CD14-positive monocyte (primary cell): ENCODE data around the gene RNF212B. TPM values are rescaled to one million over a fixed set of nuclear protein-coding genes. Genes with fewer than 3 reads are reported as not detected.

Experiments
- DNase-seq, 3 donors: peaks; one replicate each; pipeline ENCODE4 v3.0.0-alpha.2; 2011 to 2022
- H2AFZ ChIP-seq: 2 replicates; pipeline ENCODE4 v1.6.0; 2012; ENCODE audit warnings: mild to moderate bottlenecking, low read depth, low read length, inconsistent platforms; ENCODE audit not compliant: insufficient read depth, poor library complexity, severe bottlenecking
- H3K27ac ChIP-seq, 2 donors: 1 replicate in 1 of 2; 2 replicates in 1 of 2; pipeline ENCODE4 v1.5.1; 2012 to 2013; ENCODE audit warnings: low read length in 2 of 2, control low read depth in 1 of 2, inconsistent platforms in 1 of 2, low read depth in 1 of 2, mild to moderate bottlenecking in 1 of 2
- H3K27me3 ChIP-seq, 2 donors: one replicate each; pipeline versions ENCODE4 v1.6.0 to v1.6.1; 2011 to 2013; ENCODE audit warnings: low read length in 2 of 2; ENCODE audit not compliant: control insufficient read depth in 2 of 2, insufficient read depth in 2 of 2
- H3K36me3 ChIP-seq, 2 donors: replicated peaks in 1 of 2; 1 replicate in 1 of 2; 2 replicates in 1 of 2; pipeline versions ENCODE4 v1.5.1 to v1.6.1; 2012 to 2013; ENCODE audit warnings: low read length in 2 of 2, control low read depth in 1 of 2, inconsistent platforms in 1 of 2, mild to moderate bottlenecking in 1 of 2; ENCODE audit not compliant: insufficient read depth in 2 of 2, control insufficient read depth in 1 of 2
- H3K4me1 ChIP-seq, 2 donors: 1 replicate in 1 of 2; 2 replicates in 1 of 2; pipeline versions ENCODE4 v1.5.1 to v1.6.1; 2012 to 2013; ENCODE audit warnings: low read length in 2 of 2, control low read depth in 1 of 2, inconsistent platforms in 1 of 2, mild to moderate bottlenecking in 1 of 2, moderate library complexity in 1 of 2; ENCODE audit not compliant: insufficient read depth in 2 of 2, control insufficient read depth in 1 of 2
- H3K4me2 ChIP-seq: replicated peaks from 2 replicates; pipeline ENCODE3; 2012; ENCODE audit warnings: low read length, moderate library complexity, mild to moderate bottlenecking; ENCODE audit not compliant: poor library complexity, severe bottlenecking; ENCODE audit errors: extremely low read depth
- H3K4me3 ChIP-seq, 3 experiments: fragments of 200-600 bp in 1 of 3; sonication (generic) in 1 of 3; replicated peaks in 1 of 3; 1 replicate in 2 of 3; 2 replicates in 1 of 3; pipeline ENCODE4 v1.5.1; 2011 to 2013; ENCODE audit warnings: low read length in 3 of 3, mild to moderate bottlenecking in 3 of 3, control low read depth in 2 of 3, low read depth in 2 of 3, inconsistent platforms in 1 of 3, moderate library complexity in 1 of 3
- H3K79me2 ChIP-seq: 2 replicates; pipeline ENCODE4 v1.6.0; 2012; ENCODE audit warnings: mild to moderate bottlenecking, control low read depth, inconsistent platforms, low read length, moderate library complexity; ENCODE audit not compliant: insufficient read depth
- H3K9ac ChIP-seq: 2 replicates; pipeline ENCODE4 v1.6.0; 2017; ENCODE audit warnings: low read length, mild to moderate bottlenecking; ENCODE audit not compliant: insufficient read depth, poor library complexity, severe bottlenecking
- H3K9me3 ChIP-seq, 2 donors: replicated peaks in 1 of 2; 1 replicate in 1 of 2; 2 replicates in 1 of 2; pipeline versions ENCODE4 v1.5.1 to v1.6.1; 2012 to 2013; ENCODE audit warnings: low read length in 2 of 2, control low read depth in 1 of 2; ENCODE audit not compliant: control insufficient read depth in 1 of 2, insufficient read depth in 1 of 2
- H4K20me1 ChIP-seq: 2 replicates; pipeline ENCODE4 v1.6.0; 2012; ENCODE audit warnings: mild to moderate bottlenecking, low read length, control low read depth, moderate library complexity; ENCODE audit not compliant: insufficient read depth
- H3K27ac Mint-ChIP-seq, 7 donors: one replicate each; pipeline ENCODE4 v1.8.0; 2020; ENCODE audit warnings: mild to moderate bottlenecking in 7 of 7, mixed read lengths in 7 of 7, moderate library complexity in 6 of 7, inconsistent platforms in 2 of 7
- H3K27me3 Mint-ChIP-seq, 3 donors: one replicate each; pipeline ENCODE4 v1.8.0; 2021 to 2022; ENCODE audit warnings: low read depth in 3 of 3, mild to moderate bottlenecking in 3 of 3, mixed read lengths in 3 of 3, moderate library complexity in 3 of 3, inconsistent platforms in 1 of 3
- H3K36me3 Mint-ChIP-seq, 2 donors: one replicate each; pipeline ENCODE4 v1.8.0; 2020; ENCODE audit warnings: mixed read lengths in 2 of 2, inconsistent platforms in 1 of 2, mild to moderate bottlenecking in 1 of 2
- H3K4me1 Mint-ChIP-seq: one replicate; pipeline ENCODE4 v1.8.0; 2020; ENCODE audit warnings: mild to moderate bottlenecking, mixed read lengths
- H3K4me3 Mint-ChIP-seq, 2 donors: one replicate each; pipeline ENCODE4 v1.8.0; 2020; ENCODE audit warnings: mild to moderate bottlenecking in 2 of 2, mixed read lengths in 2 of 2, moderate library complexity in 1 of 2
- H3K9me3 Mint-ChIP-seq, 7 donors: one replicate each; pipeline ENCODE4 v1.8.0; 2020 to 2022; ENCODE audit warnings: mixed read lengths in 7 of 7, mild to moderate bottlenecking in 6 of 7, moderate library complexity in 6 of 7, inconsistent platforms in 2 of 7
- WGBS: methylation state at CpG from one replicate; pipeline ENCODE4 v1.1.5; 2013; ENCODE audit warnings: missing lambda C conversion rate; ENCODE audit not compliant: insufficient coverage; 5-methylcytosine and 5-hydroxymethylcytosine counted together
- intact Hi-C, 2 donors: fragments of 100-400 bp; cut with micrococcal nuclease; formaldehyde crosslinking; loops; one replicate each; pipeline versions ENCODE4 v1.15.0 to v1.15.1; 2023
- polyA plus RNA-seq, 3 donors: library from polyadenylated mRNA; depleted of rRNA in 1 of 3; unstranded in 2 of 3; stranded (reverse) in 1 of 3; fragments of 300-500 nt in 2 of 3; fragments of >200 nt in 1 of 3; fragmentation: Illumina TruSeq in 2 of 3; gene quantifications; 1 replicate in 2 of 3; 2 replicates in 1 of 3; pipeline ENCODE4 v1.2.3, GENCODE V29; 2012 to 2021
- TF ChIP-seq, protein P1 (sequence below): fragments of 200-600 bp; IDR thresholded peaks from one replicate; pipeline ENCODE4 v1.8.0; 2022; ENCODE audit warnings: antibody characterized with exemption, mild to moderate bottlenecking

Gene RNF212B
- polyA plus RNA-seq, 3 donors, result not detected

DNA sequence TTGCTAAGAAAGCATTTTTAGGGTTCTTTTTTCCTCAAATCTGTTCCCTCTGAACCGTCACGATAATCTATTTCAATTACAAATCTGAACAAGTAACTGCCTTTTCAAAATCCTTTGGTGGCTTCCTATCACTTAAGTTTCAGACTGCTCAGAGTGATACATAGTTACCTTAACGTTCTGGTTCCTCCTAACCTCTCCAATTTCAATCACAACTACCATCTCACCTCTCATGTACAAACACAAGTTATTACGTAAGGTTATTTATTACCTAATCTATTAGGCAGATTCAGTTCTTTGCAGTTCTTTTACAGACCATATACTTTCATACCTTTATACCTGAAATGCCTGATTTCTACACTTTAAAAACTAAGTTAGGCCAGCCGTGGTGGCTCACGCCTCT is 12.1 kb downstream of the RNF212B start:
- H2AFZ ChIP-seq, result no peak overlapping the region
- H3K79me2 ChIP-seq, result no peaks in the 10 kb centered on the region
- Mint-ChIP-seq H3K27ac (no peak overlapping the region), H3K36me3 (no peaks in the 10 kb centered on the region), H3K27me3 (no peaks in the 10 kb centered on the region), H3K4me1 (peaks cover 13% of the 10 kb centered on the region), H3K9me3 (no peaks in the 10 kb centered on the region), H3K4me3 (no peak overlapping the region)
- intact Hi-C loops, result no loop called here
- TF ChIP-seq, protein P1, sequence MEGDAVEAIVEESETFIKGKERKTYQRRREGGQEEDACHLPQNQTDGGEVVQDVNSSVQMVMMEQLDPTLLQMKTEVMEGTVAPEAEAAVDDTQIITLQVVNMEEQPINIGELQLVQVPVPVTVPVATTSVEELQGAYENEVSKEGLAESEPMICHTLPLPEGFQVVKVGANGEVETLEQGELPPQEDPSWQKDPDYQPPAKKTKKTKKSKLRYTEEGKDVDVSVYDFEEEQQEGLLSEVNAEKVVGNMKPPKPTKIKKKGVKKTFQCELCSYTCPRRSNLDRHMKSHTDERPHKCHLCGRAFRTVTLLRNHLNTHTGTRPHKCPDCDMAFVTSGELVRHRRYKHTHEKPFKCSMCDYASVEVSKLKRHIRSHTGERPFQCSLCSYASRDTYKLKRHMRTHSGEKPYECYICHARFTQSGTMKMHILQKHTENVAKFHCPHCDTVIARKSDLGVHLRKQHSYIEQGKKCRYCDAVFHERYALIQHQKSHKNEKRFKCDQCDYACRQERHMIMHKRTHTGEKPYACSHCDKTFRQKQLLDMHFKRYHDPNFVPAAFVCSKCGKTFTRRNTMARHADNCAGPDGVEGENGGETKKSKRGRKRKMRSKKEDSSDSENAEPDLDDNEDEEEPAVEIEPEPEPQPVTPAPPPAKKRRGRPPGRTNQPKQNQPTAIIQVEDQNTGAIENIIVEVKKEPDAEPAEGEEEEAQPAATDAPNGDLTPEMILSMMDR, result no peak
- H3K27me3 ChIP-seq, result no peaks in the 10 kb centered on the region
- H3K9ac ChIP-seq, result no peak overlapping the region
- no peaks in the 10 kb centered on the region for H3K36me3 ChIP-seq
- H3K4me2 ChIP-seq, result no peak overlapping the region
- no peaks in the 10 kb centered on the region for H4K20me1 ChIP-seq
- H3K4me1 ChIP-seq, result peaks cover 7 to 9% of the 10 kb centered on the region in 2 donors
- DNase-seq, result no peak
- H3K9me3 ChIP-seq, result no peaks in the 10 kb centered on the region
- 94% methylated on average over 4 of the region's 6 CpGs for WGBS
- H3K4me3 ChIP-seq, result no peak overlapping the region
- H3K27ac ChIP-seq, result no peak overlapping the region

DNA sequence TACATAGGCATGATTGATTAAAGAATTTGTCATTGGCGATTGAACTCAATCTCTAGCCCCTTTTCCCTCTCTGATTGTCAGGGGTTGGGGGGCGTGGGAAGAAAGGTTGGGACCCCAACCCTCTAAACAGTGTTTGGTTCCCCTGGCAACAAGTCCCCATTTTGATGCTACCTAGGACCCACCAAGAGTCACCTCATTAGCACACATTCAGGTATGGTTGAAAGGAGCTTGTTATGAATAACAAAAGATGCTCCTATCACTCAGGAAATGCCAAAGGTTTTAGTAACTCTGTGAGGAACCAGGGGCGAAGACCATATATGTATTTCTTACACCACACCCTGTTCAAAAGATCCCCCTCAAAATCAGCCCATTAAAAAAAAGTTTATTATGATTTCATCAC is 14.3 kb downstream of the RNF212B start:
- Histone ChIP-seq H3K27ac (no peak overlapping the region), H3K4me2 (no peak overlapping the region), H4K20me1 (no peaks in the 10 kb centered on the region), H3K4me1 (peaks cover 7 to 9% of the 10 kb centered on the region in 2 donors), H3K9ac (no peak overlapping the region), H3K4me3 (no peak overlapping the region), H3K36me3 (no peaks in the 10 kb centered on the region), H2AFZ (no peak overlapping the region), H3K9me3 (no peaks in the 10 kb centered on the region), H3K79me2 (no peaks in the 10 kb centered on the region), H3K27me3 (no peaks in the 10 kb centered on the region)
- H3K36me3 Mint-ChIP-seq, result no peaks in the 10 kb centered on the region
- H3K27ac Mint-ChIP-seq, result no peak overlapping the region
- H3K4me3 Mint-ChIP-seq, result no peak overlapping the region
- intact Hi-C loops, result no loop called here
- TF ChIP-seq, protein P1, result no peak
- H3K9me3 Mint-ChIP-seq, result no peaks in the 10 kb centered on the region
- peaks cover 13% of the 10 kb centered on the region for H3K4me1 Mint-ChIP-seq
- H3K27me3 Mint-ChIP-seq, result no peaks in the 10 kb centered on the region
- no CpG with 5 or more reads among the region's 3 CpGs for WGBS
- DNase-seq, result no peak
